ENCODE results near the gene RUFY1. TPM values are rescaled to one million over a fixed set of nuclear protein-coding genes. Genes with fewer than 3 reads are reported as not detected.

RUFY1 gene
- total and polyA plus RNA-seq, 2 of the 13 experiments (the other 11 are each of a cell fraction or from before 2014, with no cell fraction given): 19.9 to 31.9 TPM

DNA sequence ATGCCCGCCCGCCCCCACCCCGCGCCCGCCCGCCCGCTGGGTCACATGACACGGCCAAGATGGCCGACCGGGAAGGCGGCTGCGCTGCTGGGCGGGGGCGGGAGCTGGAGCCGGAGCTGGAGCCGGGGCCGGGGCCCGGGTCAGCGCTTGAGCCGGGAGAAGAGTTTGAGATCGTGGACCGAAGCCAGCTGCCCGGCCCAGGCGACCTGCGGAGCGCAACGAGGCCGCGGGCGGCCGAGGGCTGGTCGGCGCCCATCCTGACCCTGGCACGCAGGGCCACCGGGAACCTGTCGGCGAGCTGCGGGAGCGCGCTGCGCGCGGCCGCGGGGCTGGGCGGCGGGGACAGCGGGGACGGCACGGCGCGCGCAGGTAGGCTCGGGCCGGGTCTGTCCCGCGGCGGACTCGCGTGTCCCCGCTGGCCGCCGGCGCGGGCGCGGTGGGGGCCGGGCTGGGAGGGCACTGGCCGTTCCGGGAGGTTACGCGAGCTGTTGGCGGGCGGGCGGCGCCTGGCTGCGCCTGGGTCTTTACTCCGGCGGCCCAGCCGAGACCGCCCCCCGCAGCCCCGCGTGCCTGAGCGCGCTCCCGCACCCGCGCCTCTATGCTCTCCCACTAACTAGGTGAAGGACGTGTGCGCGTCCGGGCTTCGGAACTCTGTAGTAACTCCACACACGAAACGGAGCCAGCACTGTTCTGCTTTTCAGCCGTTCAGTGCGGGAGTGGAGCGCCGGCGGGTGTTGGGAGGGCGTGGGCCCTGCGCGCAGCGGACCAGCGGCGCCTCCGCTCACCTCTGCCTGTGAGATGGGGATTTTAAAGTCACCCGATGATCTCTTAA lies at the start of gene RUFY1 (continued):
- TF ChIP-seq, protein P1, sequence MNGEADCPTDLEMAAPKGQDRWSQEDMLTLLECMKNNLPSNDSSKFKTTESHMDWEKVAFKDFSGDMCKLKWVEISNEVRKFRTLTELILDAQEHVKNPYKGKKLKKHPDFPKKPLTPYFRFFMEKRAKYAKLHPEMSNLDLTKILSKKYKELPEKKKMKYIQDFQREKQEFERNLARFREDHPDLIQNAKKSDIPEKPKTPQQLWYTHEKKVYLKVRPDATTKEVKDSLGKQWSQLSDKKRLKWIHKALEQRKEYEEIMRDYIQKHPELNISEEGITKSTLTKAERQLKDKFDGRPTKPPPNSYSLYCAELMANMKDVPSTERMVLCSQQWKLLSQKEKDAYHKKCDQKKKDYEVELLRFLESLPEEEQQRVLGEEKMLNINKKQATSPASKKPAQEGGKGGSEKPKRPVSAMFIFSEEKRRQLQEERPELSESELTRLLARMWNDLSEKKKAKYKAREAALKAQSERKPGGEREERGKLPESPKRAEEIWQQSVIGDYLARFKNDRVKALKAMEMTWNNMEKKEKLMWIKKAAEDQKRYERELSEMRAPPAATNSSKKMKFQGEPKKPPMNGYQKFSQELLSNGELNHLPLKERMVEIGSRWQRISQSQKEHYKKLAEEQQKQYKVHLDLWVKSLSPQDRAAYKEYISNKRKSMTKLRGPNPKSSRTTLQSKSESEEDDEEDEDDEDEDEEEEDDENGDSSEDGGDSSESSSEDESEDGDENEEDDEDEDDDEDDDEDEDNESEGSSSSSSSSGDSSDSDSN (CRISPR knock-in tag; IDR thresholded peaks at IDR 0.05): peak; percentile 64
- TF ChIP-seq ZNF563 (CRISPR knock-in tag; IDR thresholded peaks at IDR 0.05): peak; percentile 54; the same call in 1 of the 2 replicates
- TF ChIP-seq ERF (CRISPR knock-in tag; IDR thresholded peaks at IDR 0.05): no peak
- peak; percentile 71; the same call in 1 of the 2 replicates for TF ChIP-seq TAF1 (CRISPR knock-in tag; IDR thresholded peaks at IDR 0.05)
- 0 out of 2 replicates have a peak, but pooled peaks have one; percentile 29 for TF ChIP-seq ZNF552 (CRISPR knock-in tag; IDR thresholded peaks at IDR 0.05; ENCODE audit: borderline replicate concordance)
- TF ChIP-seq ZBTB38 (CRISPR knock-in tag; IDR thresholded peaks at IDR 0.05): peak; percentile 74
- no peak for TF ChIP-seq POLR2AphosphoS2 (IDR thresholded peaks at IDR 0.05; ENCODE audit: low read depth, low read length)
- no peak; the same call in 1 of the 2 replicates for TF ChIP-seq NRL (CRISPR knock-in tag; IDR thresholded peaks at IDR 0.05; ENCODE audit: borderline replicate concordance)
- TF ChIP-seq, protein P2, sequence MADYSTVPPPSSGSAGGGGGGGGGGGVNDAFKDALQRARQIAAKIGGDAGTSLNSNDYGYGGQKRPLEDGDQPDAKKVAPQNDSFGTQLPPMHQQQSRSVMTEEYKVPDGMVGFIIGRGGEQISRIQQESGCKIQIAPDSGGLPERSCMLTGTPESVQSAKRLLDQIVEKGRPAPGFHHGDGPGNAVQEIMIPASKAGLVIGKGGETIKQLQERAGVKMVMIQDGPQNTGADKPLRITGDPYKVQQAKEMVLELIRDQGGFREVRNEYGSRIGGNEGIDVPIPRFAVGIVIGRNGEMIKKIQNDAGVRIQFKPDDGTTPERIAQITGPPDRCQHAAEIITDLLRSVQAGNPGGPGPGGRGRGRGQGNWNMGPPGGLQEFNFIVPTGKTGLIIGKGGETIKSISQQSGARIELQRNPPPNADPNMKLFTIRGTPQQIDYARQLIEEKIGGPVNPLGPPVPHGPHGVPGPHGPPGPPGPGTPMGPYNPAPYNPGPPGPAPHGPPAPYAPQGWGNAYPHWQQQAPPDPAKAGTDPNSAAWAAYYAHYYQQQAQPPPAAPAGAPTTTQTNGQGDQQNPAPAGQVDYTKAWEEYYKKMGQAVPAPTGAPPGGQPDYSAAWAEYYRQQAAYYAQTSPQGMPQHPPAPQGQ (CRISPR knock-in tag; IDR thresholded peaks at IDR 0.05; ENCODE audit: borderline replicate concordance): no peak
- TF ChIP-seq ZNF777 (CRISPR knock-in tag; IDR thresholded peaks at IDR 0.05): peak; percentile 36
- TF ChIP-seq, protein P3, sequence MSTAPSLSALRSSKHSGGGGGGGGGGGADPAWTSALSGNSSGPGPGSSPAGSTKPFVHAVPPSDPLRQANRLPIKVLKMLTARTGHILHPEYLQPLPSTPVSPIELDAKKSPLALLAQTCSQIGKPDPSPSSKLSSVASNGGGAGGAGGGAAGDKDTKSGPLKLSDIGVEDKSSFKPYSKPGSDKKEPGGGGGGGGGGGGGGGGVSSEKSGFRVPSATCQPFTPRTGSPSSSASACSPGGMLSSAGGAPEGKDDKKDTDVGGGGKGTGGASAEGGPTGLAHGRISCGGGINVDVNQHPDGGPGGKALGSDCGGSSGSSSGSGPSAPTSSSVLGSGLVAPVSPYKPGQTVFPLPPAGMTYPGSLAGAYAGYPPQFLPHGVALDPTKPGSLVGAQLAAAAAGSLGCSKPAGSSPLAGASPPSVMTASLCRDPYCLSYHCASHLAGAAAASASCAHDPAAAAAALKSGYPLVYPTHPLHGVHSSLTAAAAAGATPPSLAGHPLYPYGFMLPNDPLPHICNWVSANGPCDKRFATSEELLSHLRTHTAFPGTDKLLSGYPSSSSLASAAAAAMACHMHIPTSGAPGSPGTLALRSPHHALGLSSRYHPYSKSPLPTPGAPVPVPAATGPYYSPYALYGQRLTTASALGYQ (CRISPR knock-in tag; IDR thresholded peaks at IDR 0.05): no peak
- TF ChIP-seq NFYB (CRISPR knock-in tag; IDR thresholded peaks at IDR 0.05): no peak
- peak; percentile 67; the same call in 1 of the 2 replicates for TF ChIP-seq SP4 (CRISPR knock-in tag; IDR thresholded peaks at IDR 0.05)
- no peak for TF ChIP-seq MED8 (CRISPR knock-in tag; IDR thresholded peaks at IDR 0.05; ENCODE audit: insufficient replicate concordance)
- TF ChIP-seq ZNF878 (CRISPR knock-in tag; IDR thresholded peaks at IDR 0.05): no peak
- TF ChIP-seq SKIL (CRISPR knock-in tag; IDR thresholded peaks at IDR 0.05; ENCODE audit: borderline replicate concordance): no peak
- no peak for TF ChIP-seq SRSF1 (optimal IDR thresholded peaks at IDR 0.05; ENCODE audit: low read depth, low read length)
- TF ChIP-seq ZNF232 (CRISPR knock-in tag; IDR thresholded peaks at IDR 0.05; ENCODE audit: borderline replicate concordance): 0 out of 2 replicates have a peak, but pooled peaks have one; percentile 13
- peak; percentile 56; the same call in 1 of the 2 replicates for TF ChIP-seq ZNF501 (CRISPR knock-in tag; IDR thresholded peaks at IDR 0.05)
